GM19397 (cell line): ENCODE results near the gene TESK2.

Source experiments
- ATAC-seq: cut with Tn5 transposase; IDR thresholded peaks from one replicate; pipeline ENCODE4 v1.9.1; 2021; ENCODE audit warnings: mild to moderate bottlenecking, moderate library complexity; ENCODE audit not compliant: unreplicated experiment

TESK2 gene

GRCh38 chr1:45339789-45340558 lies 151.0 kb downstream of the TESK2 start, which contains the start of the genes MUTYH and TOE1:
MUTYH (minus strand) TSS chr1:45340440; CDS start chr1:45334505, 5,935 bp downstream.
TOE1 (plus strand) TSS chr1:45340170; CDS start chr1:45340253, 83 bp downstream.
- peak; percentile 88 for ATAC-seq

GRCh38 chr1:45337630-45338325 lies 153.2 kb downstream of the TESK2 start:
- no peak for ATAC-seq

- ATAC-seq, result no peak
These were observed 155.1 kb downstream of the TESK2 start for GRCh38 chr1:45335855-45336324.

- ATAC-seq, result no peak
These were observed 156.4 kb downstream of the TESK2 start for GRCh38 chr1:45334308-45335245.

GRCh38 chr1:45332346-45332720 lies 158.6 kb downstream of the TESK2 start:
- ATAC-seq, result no peak

GRCh38 chr1:45331436-45332345 lies 159.3 kb downstream of the TESK2 start:
- ATAC-seq, result no peak

- no peak for ATAC-seq
These were observed 161.5 kb downstream of the TESK2 start for GRCh38 chr1:45329445-45329844.

GRCh38 chr1:45328680-45329079 lies 162.3 kb downstream of the TESK2 start:
- no peak for ATAC-seq

- no peak for ATAC-seq
These were observed 163.1 kb downstream of the TESK2 start for GRCh38 chr1:45327644-45328515.

GRCh38 chr1:45326627-45327623 lies 164.0 kb downstream of the TESK2 start, which contains the start of gene HPDL:
HPDL (plus strand) TSS chr1:45326895; CDS start chr1:45327149, 254 bp downstream.
- peak; percentile 48 for ATAC-seq

- no peak for ATAC-seq
These were observed 165.0 kb downstream of the TESK2 start for GRCh38 chr1:45325851-45326506.

- no peak for ATAC-seq
These were observed 168.4 kb downstream of the TESK2 start for GRCh38 chr1:45322486-45323040.

- ATAC-seq, result no peak
These were observed 169.5 kb downstream of the TESK2 start for GRCh38 chr1:45321444-45321843.

GRCh38 chr1:45319761-45320160 lies 171.2 kb downstream of the TESK2 start:
- no peak for ATAC-seq

- no peak for ATAC-seq
These were observed 173.8 kb downstream of the TESK2 start for GRCh38 chr1:45317166-45317565.

- no peak for ATAC-seq
These were observed 176.7 kb downstream of the TESK2 start for GRCh38 chr1:45314266-45314665.

- ATAC-seq, result no peak
These were observed 184.1 kb downstream of the TESK2 start for GRCh38 chr1:45306905-45307304.
